Measurements from ENCODE around the gene TRIM49. TPM values are rescaled to one million over a fixed set of nuclear protein-coding genes. Genes with fewer than 3 reads are reported as not detected.

The TRIM49 gene
- not detected in 2 replicates for total RNA-seq

GRCh38 chr11:89808475-89808874, at the start of gene TRIM49:
TSS of gene TRIM49 (minus strand) at chr11:89808575. CDS start at chr11:89804469, 4,106 bp downstream.

Small RNA genes lying within 50 kb of the gene (small RNA-seq; reads per million reads assigned to genes)
- not detected for gene AP003122.3

Other genes with a start within 250 kb of the TRIM49 start
- gene TRIM77, start 98.3 kb downstream of the TRIM49 start, total RNA-seq, result not detected in 2 replicates
- not detected in 2 replicates for gene TRIM64B, start 69.9 kb upstream of the TRIM49 start, total RNA-seq
- gene TRIM49D1, start 113.7 kb upstream of the TRIM49 start, total RNA-seq, result not detected in 2 replicates
- gene TRIM49D2, start 115.5 kb upstream of the TRIM49 start, total RNA-seq, result not detected in 2 replicates
- not detected in 2 replicates for gene TRIM64, start 157.5 kb upstream of the TRIM49 start, total RNA-seq
- gene TRIM49C, start 222.5 kb upstream of the TRIM49 start, total RNA-seq, result not detected in 2 replicates

All from subcutaneous preadipocyte (primary cell).